IMR-90 (cell line): ENCODE results near the gene TPP1. TPM values are rescaled to one million over a fixed set of nuclear protein-coding genes. Genes with fewer than 3 reads are reported as not detected.

ENCODE experiments used
- ATAC-seq: fragments of 200-7000 bp; cut with Tn5 transposase; 2 replicates; pipeline ENCODE4 v1.9.1; 2020; ENCODE audit warnings: low read depth, mild to moderate bottlenecking, moderate library complexity
- BruUV-seq: library from RNA; stranded (reverse); fragments of 400-500 nt; replicated peaks from 2 replicates; lab custom pipeline; 2021; lab: Mats Ljungman, UMichigan
- CTCF ChIA-PET: fragments of 300-600 bp; formaldehyde crosslinking; extraction: SDS; loops from one replicate; lab custom pipeline; 2021; ENCODE audit warnings: antibody characterized with exemption; lab: Yijun Ruan, JAX
- POLR2A ChIA-PET: fragments of 300-600 bp; sonication (Branson Sonifier 250); formaldehyde crosslinking; loops from one replicate; lab custom pipeline; 2022; ENCODE audit warnings: antibody characterized with exemption; ENCODE audit not compliant: unreplicated experiment; lab: Charles Lee
- DNase-seq: peaks from one replicate; pipeline ENCODE4 v3.0.0; 2013
- H2AFZ ChIP-seq: replicated peaks from 2 replicates; pipeline ENCODE3; 2013; ENCODE audit warnings: low read length, mild to moderate bottlenecking; ENCODE audit not compliant: poor library complexity
- H2AK5ac ChIP-seq: 2 replicates; pipeline ENCODE4 v1.6.1; 2013; ENCODE audit warnings: low read depth, low read length, inconsistent platforms
- H2AK9ac ChIP-seq: replicated peaks from 2 replicates; pipeline ENCODE3; 2013; ENCODE audit warnings: mild to moderate bottlenecking, low read depth, low read length, moderate library complexity; ENCODE audit not compliant: poor library complexity
- H2BK120ac ChIP-seq: 2 replicates; pipeline ENCODE4 v1.6.1; 2013; ENCODE audit warnings: low read depth, low read length, inconsistent platforms
- H2BK15ac ChIP-seq: 3 replicates; pipeline ENCODE4 v1.6.1; 2013; ENCODE audit warnings: low read depth, low read length, inconsistent platforms
- H2BK20ac ChIP-seq: 2 replicates; pipeline ENCODE4 v1.6.1; 2013; ENCODE audit warnings: low read depth, mild to moderate bottlenecking, inconsistent platforms, low read length, moderate library complexity
- H2BK5ac ChIP-seq: 2 replicates; pipeline ENCODE4 v1.6.1; 2013; ENCODE audit warnings: mild to moderate bottlenecking, low read depth, low read length, inconsistent platforms; ENCODE audit not compliant: poor library complexity, severe bottlenecking
- H3K14ac ChIP-seq: replicated peaks from 2 replicates; pipeline ENCODE4 v1.6.1; 2013; ENCODE audit warnings: low read depth, low read length, inconsistent platforms
- H3K18ac ChIP-seq: 2 replicates; pipeline ENCODE4 v1.6.1; 2013; ENCODE audit warnings: low read depth, low read length, control low read depth
- H3K23ac ChIP-seq: 2 replicates; pipeline ENCODE4 v1.6.1; 2013; ENCODE audit warnings: low read depth, low read length, inconsistent platforms
- H3K27ac ChIP-seq: 2 replicates; pipeline ENCODE4 v1.5.1; 2013; ENCODE audit warnings: mild to moderate bottlenecking, control low read depth, low read length; ENCODE audit not compliant: insufficient read depth
- H3K27me3 ChIP-seq: 2 replicates; pipeline ENCODE4 v1.6.1; 2013; ENCODE audit warnings: low read length; ENCODE audit not compliant: control insufficient read depth, insufficient read depth
- H3K36me3 ChIP-seq: 2 replicates; pipeline ENCODE4 v1.6.1; 2013; ENCODE audit warnings: low read length, mixed read lengths; ENCODE audit not compliant: control insufficient read depth, insufficient read depth
- H3K4ac ChIP-seq: 2 replicates; pipeline ENCODE4 v1.6.1; 2013; ENCODE audit warnings: low read depth, low read length, inconsistent platforms
- H3K4me1 ChIP-seq: 2 replicates; pipeline ENCODE4 v1.6.1; 2013; ENCODE audit warnings: low read length, mixed read lengths; ENCODE audit not compliant: control insufficient read depth, insufficient read depth
- H3K4me2 ChIP-seq: 2 replicates; pipeline ENCODE4 v1.6.1; 2013; ENCODE audit warnings: low read depth, mild to moderate bottlenecking, control low read depth, low read length, moderate library complexity
- H3K4me3 ChIP-seq: 2 replicates; pipeline ENCODE4 v1.5.1; 2013; ENCODE audit warnings: low read depth, mild to moderate bottlenecking, control low read depth, low read length, moderate library complexity; ENCODE audit not compliant: insufficient read depth
- H3K56ac ChIP-seq: 2 replicates; pipeline ENCODE4 v1.6.1; 2013; ENCODE audit warnings: low read length, inconsistent platforms; ENCODE audit not compliant: insufficient read depth; ENCODE audit errors: extremely low read depth
- H3K79me1 ChIP-seq, 2 experiments: 2 replicates each; pipeline ENCODE4 v1.6.1; 2013; ENCODE audit warnings: low read length in 2 of 2, inconsistent platforms in 1 of 2, low read depth in 1 of 2
- H3K9ac ChIP-seq: 2 replicates; pipeline ENCODE4 v1.6.1; 2013; ENCODE audit warnings: low read depth, low read length, control low read depth
- H3K9me1 ChIP-seq: 2 replicates; pipeline ENCODE4 v1.6.1; 2013; ENCODE audit warnings: low read length, inconsistent platforms; ENCODE audit not compliant: insufficient read depth
- H3K9me3 ChIP-seq: 2 replicates; pipeline ENCODE4 v1.6.1; 2013; ENCODE audit warnings: low read length; ENCODE audit not compliant: control insufficient read depth, insufficient read depth
- H4K20me1 ChIP-seq: 2 replicates; pipeline ENCODE4 v1.6.1; 2013; ENCODE audit warnings: low read length, inconsistent platforms; ENCODE audit not compliant: insufficient read depth
- H4K5ac ChIP-seq: 2 replicates; pipeline ENCODE4 v1.6.1; 2013; ENCODE audit warnings: mild to moderate bottlenecking, low read depth, low read length, control low read depth
- H4K8ac ChIP-seq, 2 experiments: 2 replicates each; pipeline ENCODE4 v1.6.1; 2013; ENCODE audit warnings: low read depth in 2 of 2, low read length in 2 of 2, control low read depth in 1 of 2, inconsistent platforms in 1 of 2
- H4K91ac ChIP-seq: 2 replicates; pipeline ENCODE4 v1.6.1; 2013; ENCODE audit warnings: low read depth, low read length, inconsistent platforms; ENCODE audit not compliant: insufficient read depth
- BHLHE40 ChIP-seq: fragments of 150-350 bp; IDR thresholded peaks from 2 replicates; pipeline ENCODE4 v1.6.1; 2016; ENCODE audit warnings: mild to moderate bottlenecking, low read depth, low read length
- CHD1 ChIP-seq: IDR thresholded peaks from 2 replicates; pipeline ENCODE4 v1.6.1; 2012; ENCODE audit warnings: low read depth, low read length, improper control_type of control experiment
- FOS ChIP-seq: fragments of 150-350 bp; IDR thresholded peaks from 2 replicates; pipeline ENCODE4 v1.6.1; 2016; ENCODE audit warnings: low read depth, low read length
- MAFK ChIP-seq: IDR thresholded peaks from 2 replicates; pipeline ENCODE4 v1.6.1; 2012; ENCODE audit warnings: low read depth, low read length, improper control_type of control experiment
- MXI1 ChIP-seq: IDR thresholded peaks from 2 replicates; pipeline ENCODE4 v1.6.1; 2012; ENCODE audit warnings: low read depth, mild to moderate bottlenecking, low read length, moderate library complexity, borderline replicate concordance
- POLR2A ChIP-seq: IDR thresholded peaks from 2 replicates; pipeline ENCODE4 v1.6.1; 2012; ENCODE audit warnings: mild to moderate bottlenecking, low read depth, low read length
- RAD21 ChIP-seq: IDR thresholded peaks from 2 replicates; pipeline ENCODE4 v1.6.1; 2012; ENCODE audit warnings: low read length, improper control_type of control experiment
- RCOR1 ChIP-seq: IDR thresholded peaks from 2 replicates; pipeline ENCODE4 v1.6.1; 2012; ENCODE audit warnings: mild to moderate bottlenecking, low read length, improper control_type of control experiment; ENCODE audit not compliant: insufficient replicate concordance
- WGBS, 2 experiments: methylation state at CpG; one replicate each; pipeline versions ENCODE4 v1.1.5 to v1.1.7; 2013; ENCODE audit warnings: missing lambda C conversion rate in 2 of 2; ENCODE audit not compliant: insufficient read length in 1 of 2; ENCODE audit errors: extremely low coverage in 2 of 2; 5-methylcytosine and 5-hydroxymethylcytosine counted together
- dilution Hi-C: fragments of 300-500 bp; cut with HindIII; formaldehyde crosslinking; loops from one replicate; pipeline ENCODE4 v1.14.3; 2018; ENCODE audit warnings: low sequenced_read_pairs; ENCODE audit not compliant: unreplicated experiment
- in situ Hi-C: fragments of 300-500 bp; cut with MboI; formaldehyde crosslinking; loops from 3 replicates; pipeline ENCODE4 v1.14.3; 2019; ENCODE audit warnings: low sequenced_read_pairs, inconsistent platforms, mixed read lengths
- intact Hi-C: fragments of 100-400 bp; cut with micrococcal nuclease; formaldehyde crosslinking; loops from 2 replicates; pipeline ENCODE4 v1.10.0; 2022
- polyA plus RNA-seq, 3 experiments: library from polyadenylated mRNA; depleted of rRNA; stranded (reverse); fragments of >200 nt; gene quantifications; 2 replicates each; pipeline ENCODE4 v1.2.3, GENCODE V29; 2012; ENCODE audit warnings: low replicate concordance in 1 of 3
- total RNA-seq: library from RNA; depleted of rRNA; stranded (reverse); fragments of >200 nt; gene quantifications from 2 replicates; pipeline ENCODE4 v1.2.3, GENCODE V29; 2012
- TF ChIP-seq, protein P1 (sequence below): fragments of 150-350 bp; IDR thresholded peaks from 2 replicates; pipeline ENCODE4 v1.6.1; 2016; ENCODE audit warnings: low read depth, mild to moderate bottlenecking, low read length, moderate library complexity, borderline replicate concordance
- TF ChIP-seq, protein P2 (sequence below): conservative IDR thresholded peaks from 2 replicates; pipeline ENCODE4 v1.5.1; 2012; ENCODE audit warnings: mild to moderate bottlenecking, low read depth, low read length, improper control_type of control experiment

TPP1 gene
- total and polyA plus RNA-seq, 2 of the 4 experiments (the other 2 are of a cell fraction) = 33.5 to 108 TPM

DNA sequence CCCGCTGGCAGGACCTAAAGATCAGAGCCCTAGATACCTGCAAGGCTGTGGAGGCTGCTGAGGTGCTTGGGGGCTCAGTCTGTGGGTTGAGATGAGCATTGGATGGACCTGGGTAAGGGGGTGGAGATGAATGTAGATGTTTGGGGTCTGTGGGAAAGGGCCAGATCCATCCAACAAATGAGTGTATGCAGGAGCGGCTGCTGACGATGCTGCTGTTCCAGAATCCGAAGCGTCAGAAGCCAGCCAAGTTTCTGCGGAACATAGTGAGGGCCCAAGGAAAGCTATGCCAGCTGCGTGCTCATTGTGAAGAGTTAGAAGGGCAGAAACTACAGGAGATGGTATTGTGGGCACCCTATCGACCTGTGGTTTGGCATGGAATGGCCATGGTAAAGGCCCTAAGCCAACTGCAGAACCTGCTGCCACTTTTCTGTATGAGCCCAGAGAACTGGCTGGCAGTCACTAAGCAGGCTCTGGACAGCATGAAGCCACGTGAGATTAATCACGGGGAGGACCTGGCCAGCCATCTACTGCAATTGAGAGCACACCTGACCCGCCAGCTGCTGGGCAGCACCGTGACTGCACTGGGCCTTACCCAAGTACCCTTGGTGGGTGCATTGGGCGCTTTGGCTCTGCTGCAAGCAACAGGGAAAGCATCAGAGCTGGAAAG is 52.4 kb downstream of the TPP1 start:
- no TSS peak for BruUV-seq

More for the DNA sequence above, 52.4 kb downstream of the TPP1 start:
- Histone ChIP-seq H2BK5ac (no peak overlapping the region), H3K9me3 (no peaks in the 10 kb centered on the region), H3K9me1 (peaks cover 11% of the 10 kb centered on the region), H3K4me3 (no peak overlapping the region), H2BK20ac (no peak overlapping the region), H3K27ac (no peak overlapping the region), H2AK9ac (no peak overlapping the region), H4K8ac (no peak overlapping the region), H4K20me1 (no peaks in the 10 kb centered on the region), H3K27me3 (no peaks in the 10 kb centered on the region), H2AK5ac (no peak overlapping the region), H3K79me1 (peaks cover 0 to 2% of the 10 kb centered on the region in 2 experiments; a peak in 2 of 4 replicates), H2BK15ac (no peak overlapping the region), H3K4me1 (peaks cover 5% of the 10 kb centered on the region; the same call in 1 of the 2 replicates), H3K4me2 (no peak overlapping the region), H2AFZ (no peak overlapping the region), H3K23ac (no peak overlapping the region), H3K9ac (no peak overlapping the region), H3K36me3 (no peaks in the 10 kb centered on the region; the same call in 1 of the 2 replicates), H4K91ac (no peak overlapping the region), H2BK120ac (no peak overlapping the region), H3K14ac (no peak overlapping the region), H3K4ac (no peak overlapping the region), H3K56ac (no peak overlapping the region), H3K18ac (no peak overlapping the region), H4K5ac (no peak overlapping the region)
- in situ Hi-C loops (no loop called here), dilution Hi-C loops (no loop called here), intact Hi-C loops (no loop called here)
- WGBS, 2 experiments = 96% methylated on average over 8 of the region's 13 CpGs; no CpG with 5 or more reads in 1 of the 2 experiments
- DNase-seq (no peak), ATAC-seq (no peak)
- POLR2A ChIA-PET = no interaction called here
- CTCF ChIA-PET = no interaction called here
- no peak for TF ChIP-seq MAFK
- no peak for TF ChIP-seq MXI1
- no peak for TF ChIP-seq RCOR1
- TF ChIP-seq RAD21 = no peak
- TF ChIP-seq, protein P1, sequence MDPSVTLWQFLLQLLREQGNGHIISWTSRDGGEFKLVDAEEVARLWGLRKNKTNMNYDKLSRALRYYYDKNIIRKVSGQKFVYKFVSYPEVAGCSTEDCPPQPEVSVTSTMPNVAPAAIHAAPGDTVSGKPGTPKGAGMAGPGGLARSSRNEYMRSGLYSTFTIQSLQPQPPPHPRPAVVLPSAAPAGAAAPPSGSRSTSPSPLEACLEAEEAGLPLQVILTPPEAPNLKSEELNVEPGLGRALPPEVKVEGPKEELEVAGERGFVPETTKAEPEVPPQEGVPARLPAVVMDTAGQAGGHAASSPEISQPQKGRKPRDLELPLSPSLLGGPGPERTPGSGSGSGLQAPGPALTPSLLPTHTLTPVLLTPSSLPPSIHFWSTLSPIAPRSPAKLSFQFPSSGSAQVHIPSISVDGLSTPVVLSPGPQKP = no peak
- no peak for TF ChIP-seq POLR2A
- TF ChIP-seq BHLHE40 = no peak
- TF ChIP-seq, protein P2, sequence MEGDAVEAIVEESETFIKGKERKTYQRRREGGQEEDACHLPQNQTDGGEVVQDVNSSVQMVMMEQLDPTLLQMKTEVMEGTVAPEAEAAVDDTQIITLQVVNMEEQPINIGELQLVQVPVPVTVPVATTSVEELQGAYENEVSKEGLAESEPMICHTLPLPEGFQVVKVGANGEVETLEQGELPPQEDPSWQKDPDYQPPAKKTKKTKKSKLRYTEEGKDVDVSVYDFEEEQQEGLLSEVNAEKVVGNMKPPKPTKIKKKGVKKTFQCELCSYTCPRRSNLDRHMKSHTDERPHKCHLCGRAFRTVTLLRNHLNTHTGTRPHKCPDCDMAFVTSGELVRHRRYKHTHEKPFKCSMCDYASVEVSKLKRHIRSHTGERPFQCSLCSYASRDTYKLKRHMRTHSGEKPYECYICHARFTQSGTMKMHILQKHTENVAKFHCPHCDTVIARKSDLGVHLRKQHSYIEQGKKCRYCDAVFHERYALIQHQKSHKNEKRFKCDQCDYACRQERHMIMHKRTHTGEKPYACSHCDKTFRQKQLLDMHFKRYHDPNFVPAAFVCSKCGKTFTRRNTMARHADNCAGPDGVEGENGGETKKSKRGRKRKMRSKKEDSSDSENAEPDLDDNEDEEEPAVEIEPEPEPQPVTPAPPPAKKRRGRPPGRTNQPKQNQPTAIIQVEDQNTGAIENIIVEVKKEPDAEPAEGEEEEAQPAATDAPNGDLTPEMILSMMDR = no peak
- no peak for TF ChIP-seq CHD1
- TF ChIP-seq FOS = no peak
